PFSK-1 (cell line): ENCODE results near the gene GFAP.

Source experiments
- FOXP2 ChIP-seq: optimal IDR thresholded peaks from 2 replicates; pipeline ENCODE3; 2011; ENCODE audit warnings: borderline replicate concordance, control low read depth, inconsistent platforms; ENCODE audit not compliant: insufficient read depth; ENCODE audit errors: extremely low read length, extremely low read depth
- POLR2AphosphoS5 ChIP-seq: IDR thresholded peaks from 2 replicates; pipeline ENCODE4 v1.6.1; 2012; ENCODE audit warnings: low read depth, mild to moderate bottlenecking, control low read depth, low read length, moderate library complexity
- SIN3A ChIP-seq: IDR thresholded peaks from 2 replicates; pipeline ENCODE4 v1.6.1; 2012; ENCODE audit warnings: mild to moderate bottlenecking, low read length, moderate library complexity, borderline replicate concordance; ENCODE audit not compliant: insufficient read depth
- TAF1 ChIP-seq: IDR thresholded peaks from 2 replicates; pipeline ENCODE4 v1.6.1; 2012; ENCODE audit warnings: low read length, control low read depth, borderline replicate concordance; ENCODE audit not compliant: insufficient read depth
- TF ChIP-seq, protein P1 (sequence below), 2 experiments: IDR thresholded peaks; 2 replicates each; pipeline versions ENCODE4 v1.6.1 to v1.8.0; 2011 to 2012; ENCODE audit warnings: low read depth in 2 of 2, low read length in 2 of 2, control low read depth in 1 of 2, inconsistent platforms in 1 of 2, mild to moderate bottlenecking in 1 of 2, moderate library complexity in 1 of 2; ENCODE audit not compliant: insufficient read depth in 1 of 2

GFAP gene

DNA sequence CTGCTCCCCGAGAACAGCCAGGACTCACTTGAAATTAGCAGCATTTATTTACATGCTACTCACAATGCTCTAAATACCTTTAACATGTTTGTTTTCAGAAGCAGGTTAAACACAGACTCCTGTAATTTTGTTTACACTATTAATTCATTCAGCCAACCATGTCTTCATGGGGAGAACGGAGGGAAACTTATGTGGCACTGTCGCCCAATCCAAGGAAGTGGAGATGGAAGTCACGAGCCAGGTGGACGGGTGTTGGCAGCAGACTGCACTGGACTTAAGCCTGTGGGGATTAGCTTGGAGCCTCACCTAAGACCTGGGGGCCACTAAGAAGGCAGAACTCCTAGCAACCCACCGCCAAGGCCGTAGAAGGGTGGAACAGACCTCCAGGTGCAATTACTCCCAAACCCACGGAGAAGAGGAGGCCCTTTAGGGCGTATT, 8.8 kb upstream of the GFAP start:
- no peak; the same call in 1 of the 2 replicates for TF ChIP-seq POLR2AphosphoS5
- TF ChIP-seq, protein P1, sequence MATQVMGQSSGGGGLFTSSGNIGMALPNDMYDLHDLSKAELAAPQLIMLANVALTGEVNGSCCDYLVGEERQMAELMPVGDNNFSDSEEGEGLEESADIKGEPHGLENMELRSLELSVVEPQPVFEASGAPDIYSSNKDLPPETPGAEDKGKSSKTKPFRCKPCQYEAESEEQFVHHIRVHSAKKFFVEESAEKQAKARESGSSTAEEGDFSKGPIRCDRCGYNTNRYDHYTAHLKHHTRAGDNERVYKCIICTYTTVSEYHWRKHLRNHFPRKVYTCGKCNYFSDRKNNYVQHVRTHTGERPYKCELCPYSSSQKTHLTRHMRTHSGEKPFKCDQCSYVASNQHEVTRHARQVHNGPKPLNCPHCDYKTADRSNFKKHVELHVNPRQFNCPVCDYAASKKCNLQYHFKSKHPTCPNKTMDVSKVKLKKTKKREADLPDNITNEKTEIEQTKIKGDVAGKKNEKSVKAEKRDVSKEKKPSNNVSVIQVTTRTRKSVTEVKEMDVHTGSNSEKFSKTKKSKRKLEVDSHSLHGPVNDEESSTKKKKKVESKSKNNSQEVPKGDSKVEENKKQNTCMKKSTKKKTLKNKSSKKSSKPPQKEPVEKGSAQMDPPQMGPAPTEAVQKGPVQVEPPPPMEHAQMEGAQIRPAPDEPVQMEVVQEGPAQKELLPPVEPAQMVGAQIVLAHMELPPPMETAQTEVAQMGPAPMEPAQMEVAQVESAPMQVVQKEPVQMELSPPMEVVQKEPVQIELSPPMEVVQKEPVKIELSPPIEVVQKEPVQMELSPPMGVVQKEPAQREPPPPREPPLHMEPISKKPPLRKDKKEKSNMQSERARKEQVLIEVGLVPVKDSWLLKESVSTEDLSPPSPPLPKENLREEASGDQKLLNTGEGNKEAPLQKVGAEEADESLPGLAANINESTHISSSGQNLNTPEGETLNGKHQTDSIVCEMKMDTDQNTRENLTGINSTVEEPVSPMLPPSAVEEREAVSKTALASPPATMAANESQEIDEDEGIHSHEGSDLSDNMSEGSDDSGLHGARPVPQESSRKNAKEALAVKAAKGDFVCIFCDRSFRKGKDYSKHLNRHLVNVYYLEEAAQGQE (IDR thresholded peaks at IDR 0.05; ENCODE audit: insufficient read depth in 1 of 2, low read depth in 2 of 2, low read length in 2 of 2), result no peak
- no peak for TF ChIP-seq SIN3A
- TF ChIP-seq FOXP2, result no peak
- TF ChIP-seq TAF1, result no peak

DNA sequence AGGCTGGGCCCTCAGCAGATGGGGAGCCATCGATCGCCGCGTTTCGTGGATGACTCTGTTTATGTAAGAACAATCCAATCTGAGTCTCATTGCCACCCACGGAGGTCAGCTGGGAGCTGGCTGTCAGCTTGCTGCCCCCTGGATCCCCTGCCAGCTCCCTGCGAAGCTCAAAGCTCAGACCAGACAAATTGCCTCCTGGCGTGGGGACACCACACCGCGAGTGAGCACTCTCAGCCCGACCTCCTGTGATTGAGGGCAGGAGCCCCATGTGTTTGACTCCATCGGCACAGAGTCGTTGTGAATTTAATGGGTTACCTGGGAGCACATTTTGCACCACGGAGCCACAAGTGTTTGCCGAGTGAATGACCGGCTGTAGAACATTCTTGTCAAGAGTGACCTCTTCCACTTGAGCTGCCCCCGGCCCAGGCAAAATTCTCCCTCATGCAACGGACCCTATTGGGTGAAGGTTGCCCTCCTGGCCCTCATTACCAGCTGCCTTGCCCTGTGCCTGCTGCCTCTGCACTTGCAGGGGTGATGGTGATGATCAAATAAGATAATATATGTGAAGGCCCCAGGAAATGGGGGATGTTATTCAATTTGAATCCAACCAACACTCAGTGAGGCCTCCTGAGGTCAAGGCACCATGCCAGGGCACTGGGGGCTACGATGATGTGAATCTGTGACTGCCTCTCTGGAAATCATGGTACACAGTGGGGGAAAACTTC, 7.6 kb upstream of the GFAP start:
- TF ChIP-seq POLR2AphosphoS5 (no peak), FOXP2 (no peak), SIN3A (no peak), TAF1 (no peak)
- TF ChIP-seq, protein P1 (IDR thresholded peaks at IDR 0.05; ENCODE audit: insufficient read depth in 1 of 2, low read depth in 2 of 2, low read length in 2 of 2), result no peak

DNA sequence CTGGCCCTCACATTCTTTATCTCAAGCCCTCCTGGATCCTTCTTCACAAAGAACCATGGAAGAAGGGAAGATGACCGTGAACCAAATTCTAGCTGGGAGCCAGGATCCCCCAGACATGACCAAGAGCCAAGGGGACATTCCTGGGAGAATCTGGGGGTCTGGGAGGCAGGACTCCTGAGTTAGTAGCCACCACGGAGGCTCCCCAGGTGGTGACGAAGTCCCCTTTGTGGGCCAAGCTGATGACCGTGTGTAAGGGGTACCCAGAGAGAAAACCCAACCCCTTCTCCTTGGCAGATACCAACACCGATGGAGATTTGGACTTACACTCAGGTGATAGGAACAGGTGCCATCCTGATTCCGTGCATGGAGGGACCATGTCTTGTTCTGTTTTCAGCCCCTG, 6.8 kb upstream of the GFAP start:
- TF ChIP-seq FOXP2, result no peak
- no peak for TF ChIP-seq POLR2AphosphoS5
- TF ChIP-seq, protein P1 (IDR thresholded peaks at IDR 0.05; ENCODE audit: insufficient read depth in 1 of 2, low read depth in 2 of 2, low read length in 2 of 2), result no peak
- no peak for TF ChIP-seq TAF1
- no peak for TF ChIP-seq SIN3A

DNA sequence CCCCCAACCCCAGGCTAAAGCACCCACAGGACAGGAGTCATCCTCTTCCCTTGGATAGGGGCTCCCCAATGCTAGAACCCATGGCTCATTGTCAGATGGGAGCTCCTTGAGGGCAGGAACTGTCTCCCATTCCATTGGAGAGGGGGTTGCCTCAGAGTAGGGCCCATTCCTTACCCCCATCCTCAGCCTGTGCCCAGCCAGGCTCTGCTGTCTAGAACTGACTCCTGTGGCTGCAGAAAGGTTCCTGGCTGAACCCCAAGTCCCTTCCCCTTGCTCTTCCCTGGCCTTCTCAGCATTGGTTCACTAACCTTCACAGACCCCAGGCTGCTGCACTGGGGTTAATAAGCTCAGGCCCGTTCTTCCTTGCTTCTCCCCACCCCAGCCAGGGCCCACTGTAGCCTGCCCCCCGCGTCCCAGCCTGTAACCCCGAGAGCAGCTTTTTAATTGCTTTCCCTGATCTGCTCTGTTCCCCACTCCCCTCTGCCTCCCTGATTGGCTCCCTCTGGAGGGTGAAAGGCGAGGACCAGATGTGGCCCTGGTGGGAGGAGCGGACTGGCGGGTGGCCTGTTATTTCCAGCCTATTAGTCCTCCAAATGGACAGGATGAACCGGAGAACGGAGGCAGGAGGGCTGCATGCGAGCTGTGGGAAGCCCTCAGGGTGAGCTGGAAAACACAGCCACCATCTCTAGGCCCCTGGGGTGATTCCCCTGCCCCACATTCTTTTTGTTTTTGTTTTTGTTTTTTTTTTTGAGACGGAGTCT, 6.0 kb upstream of the GFAP start:
- TF ChIP-seq POLR2AphosphoS5 (no peak), TAF1 (no peak), SIN3A (no peak), FOXP2 (no peak)
- TF ChIP-seq, protein P1 (IDR thresholded peaks at IDR 0.05; ENCODE audit: insufficient read depth in 1 of 2, low read depth in 2 of 2, low read length in 2 of 2), result no peak
